Measurements from ENCODE around the gene OR8D1.
"Not testable (repeated sequence)": the region's sequence is repeated elsewhere in the genome, so short reads cannot be mapped to it uniquely, and the experiment has no call there.

OR8D1 gene

GRCh38 chr11:124276081-124276480 is 37.7 kb downstream of the OR8D1 start:
- no peak overlapping the region for H3K4me3 ChIP-seq (replicated peaks in 1 of 2; ENCODE audit: low read depth in 2 of 2, low read length in 2 of 2)
- TF ChIP-seq, protein P1, sequence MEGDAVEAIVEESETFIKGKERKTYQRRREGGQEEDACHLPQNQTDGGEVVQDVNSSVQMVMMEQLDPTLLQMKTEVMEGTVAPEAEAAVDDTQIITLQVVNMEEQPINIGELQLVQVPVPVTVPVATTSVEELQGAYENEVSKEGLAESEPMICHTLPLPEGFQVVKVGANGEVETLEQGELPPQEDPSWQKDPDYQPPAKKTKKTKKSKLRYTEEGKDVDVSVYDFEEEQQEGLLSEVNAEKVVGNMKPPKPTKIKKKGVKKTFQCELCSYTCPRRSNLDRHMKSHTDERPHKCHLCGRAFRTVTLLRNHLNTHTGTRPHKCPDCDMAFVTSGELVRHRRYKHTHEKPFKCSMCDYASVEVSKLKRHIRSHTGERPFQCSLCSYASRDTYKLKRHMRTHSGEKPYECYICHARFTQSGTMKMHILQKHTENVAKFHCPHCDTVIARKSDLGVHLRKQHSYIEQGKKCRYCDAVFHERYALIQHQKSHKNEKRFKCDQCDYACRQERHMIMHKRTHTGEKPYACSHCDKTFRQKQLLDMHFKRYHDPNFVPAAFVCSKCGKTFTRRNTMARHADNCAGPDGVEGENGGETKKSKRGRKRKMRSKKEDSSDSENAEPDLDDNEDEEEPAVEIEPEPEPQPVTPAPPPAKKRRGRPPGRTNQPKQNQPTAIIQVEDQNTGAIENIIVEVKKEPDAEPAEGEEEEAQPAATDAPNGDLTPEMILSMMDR (IDR thresholded peaks at IDR 0.05; ENCODE audit: low read depth, low read length), result no peak
- peak; percentile 41 to 82 for DNase-seq (ENCODE audit: low read depth in 2 of 2)

DNA sequence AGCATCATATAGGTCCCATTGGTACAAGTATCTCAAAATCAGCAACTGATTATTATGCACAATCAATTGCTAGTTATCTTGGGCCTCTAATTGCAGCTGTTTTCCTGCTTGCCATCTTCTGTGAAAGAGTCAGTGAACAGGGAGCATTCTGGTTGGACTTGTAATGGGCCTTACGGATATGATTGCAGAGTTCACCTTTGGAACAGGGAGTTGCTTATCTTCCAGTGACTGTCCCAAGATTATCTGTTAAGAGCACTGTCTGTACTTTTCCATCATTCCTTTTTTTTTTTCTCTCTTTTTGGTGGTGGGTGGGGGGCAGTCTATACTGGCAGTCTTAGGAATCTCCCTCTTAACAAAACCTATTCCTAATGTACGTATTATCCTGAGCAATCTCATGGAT is 39.7 kb downstream of the OR8D1 start:
- H3K4me3 ChIP-seq (replicated peaks in 1 of 2; ENCODE audit: low read depth in 2 of 2, low read length in 2 of 2), result no peak overlapping the region
- TF ChIP-seq, protein P1 (IDR thresholded peaks at IDR 0.05; ENCODE audit: low read depth, low read length), result no peak
- DNase-seq (ENCODE audit: low read depth in 2 of 2), result no peak

DNA sequence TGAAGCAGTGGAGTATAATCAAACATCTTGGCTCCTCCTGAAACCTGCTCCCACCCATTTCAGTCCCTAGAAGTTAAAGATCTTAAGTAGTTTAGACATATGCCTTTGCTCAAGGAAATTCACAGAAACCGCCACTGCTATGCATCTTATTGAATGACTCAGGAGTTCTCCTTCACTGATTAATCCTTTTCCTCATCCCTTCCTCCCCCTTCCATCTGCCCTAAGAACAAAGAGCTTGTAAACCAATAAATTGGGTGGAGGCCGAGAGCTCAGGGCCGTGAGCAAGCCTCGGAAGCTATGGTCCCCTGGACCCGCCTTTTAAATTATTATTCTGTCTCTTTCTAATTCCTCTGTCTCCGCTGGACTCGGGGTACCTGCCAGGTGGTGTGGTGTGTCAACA is 42.9 kb downstream of the OR8D1 start:
- DNase-seq (ENCODE audit: low read depth in 2 of 2), result peak in 1 of 2 donors; percentile 63

DNA sequence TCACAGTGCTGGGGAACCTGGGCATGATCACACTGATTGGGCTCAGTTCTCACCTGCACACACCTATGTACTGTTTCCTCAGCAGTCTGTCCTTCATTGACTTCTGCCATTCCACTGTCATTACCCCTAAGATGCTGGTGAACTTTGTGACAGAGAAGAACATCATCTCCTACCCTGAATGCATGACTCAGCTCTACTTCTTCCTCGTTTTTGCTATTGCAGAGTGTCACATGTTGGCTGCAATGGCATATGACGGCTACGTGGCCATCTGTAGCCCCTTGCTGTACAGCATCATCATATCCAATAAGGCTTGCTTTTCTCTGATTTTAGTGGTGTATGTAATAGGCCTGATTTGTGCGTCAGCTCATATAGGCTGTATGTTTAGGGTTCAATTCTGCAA is 48.7 kb downstream of the OR8D1 start:
- H3K4me3 ChIP-seq (replicated peaks in 1 of 2; ENCODE audit: low read depth in 2 of 2, low read length in 2 of 2); DNase-seq (ENCODE audit: low read depth in 2 of 2): not testable (repeated sequence)

More for the DNA sequence above, 42.9 kb downstream of the OR8D1 start:
- H3K4me3 ChIP-seq (replicated peaks in 1 of 2; ENCODE audit: low read depth in 2 of 2, low read length in 2 of 2), result not testable (repeated sequence)

- no peak within 1 kb of the TSS for H3K4me3 ChIP-seq (replicated peaks in 1 of 2; ENCODE audit: low read depth in 2 of 2, low read length in 2 of 2)
- TF ChIP-seq, protein P1 (IDR thresholded peaks at IDR 0.05; ENCODE audit: low read depth, low read length), result no peak
- DNase-seq (ENCODE audit: low read depth in 2 of 2), result no peak
Measured at GRCh38 chr11:124256076-124256475, 57.7 kb downstream of the OR8D1 start, which contains the start of gene OR8G5. TSS of gene OR8G5 (plus strand) at chr11:124256376. CDS start at chr11:124264932, 8,556 bp downstream.
